ENCODE measurements around the gene ZNF319.

GRCh38 chr16:57972306-57972705, 28.2 kb downstream of the ZNF319 start:
- no peak for TF ChIP-seq CTCF (IDR thresholded peaks at IDR 0.05; ENCODE audit: low read length)
- TF ChIP-seq EZH2 (optimal IDR thresholded peaks at IDR 0.05; ENCODE audit: low read depth, low read length) = no peak
- TF ChIP-seq EZH2phosphoT487 (IDR thresholded peaks at IDR 0.05; ENCODE audit: low read length) = no peak
